Measurements from ENCODE around the gene MRPL10. TPM values are rescaled to one million over a fixed set of nuclear protein-coding genes. Genes with fewer than 3 reads are reported as not detected.
A peak's percentile ranks its signal among the peaks of the same experiment; 100 is the strongest.

Gene MRPL10
- total RNA-seq, 1 experiment from 2014 or later: 67.2 TPM

DNA sequence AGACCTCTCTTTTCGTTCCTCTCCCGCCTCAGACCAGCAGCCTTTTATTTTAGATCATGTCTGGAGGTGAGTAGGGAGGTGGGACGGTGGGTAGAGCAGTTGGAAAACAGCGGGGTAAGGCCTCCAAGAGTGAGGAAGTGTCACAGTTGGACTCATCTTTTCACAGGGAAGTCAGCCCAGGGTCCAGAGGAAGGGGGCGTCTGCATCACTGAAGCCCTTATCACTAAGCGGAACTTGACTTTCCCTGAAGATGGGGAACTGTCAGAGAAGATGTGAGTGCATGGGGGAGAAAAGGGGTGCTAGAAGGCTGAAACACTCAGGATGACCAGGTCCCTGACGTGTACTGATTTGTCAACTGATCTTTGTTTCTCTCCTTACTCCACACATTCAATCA, 590 bp upstream of the MRPL10 start:
- Histone ChIP-seq H2AK5ac (ENCODE audit: insufficient read length, low read length) (no peak overlapping the region), H2BK12ac (ENCODE audit: insufficient read length, low read depth, low read length) (no peak overlapping the region), H3K23ac (ENCODE audit: insufficient read length, low read depth, low read length) (no peak overlapping the region), H3K27me3 (ENCODE audit: insufficient read depth, low read length) (no peaks in the 10 kb centered on the region), H4K20me1 (ENCODE audit: control insufficient read depth, insufficient read depth, insufficient read length) (no peaks in the 10 kb centered on the region), H2BK120ac (ENCODE audit: low read depth, low read length, poor library complexity, severe bottlenecking) (no peak overlapping the region), H3K4me2 (ENCODE audit: insufficient read depth, insufficient read length, low read length) (peak overlapping the region; percentile 81), H2AFZ (ENCODE audit: low read length) (no peak overlapping the region), H3K14ac (ENCODE audit: insufficient read depth, low read length) (no peak overlapping the region), H4K8ac (replicated peaks; ENCODE audit: insufficient read length, low read depth, low read length) (no peak overlapping the region), H3K27ac (ENCODE audit: insufficient read length, low read depth, low read length) (no peak overlapping the region), H3K9ac (ENCODE audit: extremely low read depth, insufficient read length, low read length) (no peak overlapping the region), H3K18ac (ENCODE audit: insufficient read length, low read depth, low read length) (no peak overlapping the region), H4K91ac (ENCODE audit: insufficient read length, low read depth, low read length) (no peak overlapping the region), H3T11ph (ENCODE audit: low read length) (no peak overlapping the region), H3K56ac (ENCODE audit: insufficient read length, low read depth, low read length) (no peak overlapping the region), H3K4ac (ENCODE audit: low read depth, low read length) (no peak overlapping the region), H4K5ac (ENCODE audit: insufficient read length, low read depth, low read length) (no peak overlapping the region), H2BK5ac (ENCODE audit: insufficient read length, low read length) (no peak overlapping the region), H3K4me1 (ENCODE audit: insufficient read depth, low read length) (no peaks in the 10 kb centered on the region), H3K23me2 (ENCODE audit: insufficient read length, low read depth, low read length, poor library complexity, severe bottlenecking) (peaks cover 10% of the 10 kb centered on the region), H3K79me2 (ENCODE audit: insufficient read depth, low read length) (no peaks in the 10 kb centered on the region), H2BK15ac (ENCODE audit: low read depth, low read length) (no peak overlapping the region), H3K9me3 (ENCODE audit: control insufficient read depth, low read depth, low read length) (no peaks in the 10 kb centered on the region), H2BK20ac (ENCODE audit: low read depth, low read length, poor library complexity, severe bottlenecking) (no peak overlapping the region), H3K79me1 (ENCODE audit: insufficient read depth, low read depth, low read length, poor library complexity, severe bottlenecking) (peaks cover 3% of the 10 kb centered on the region)
- peak overlapping the region in 1 of 3 experiments; percentile 55; a peak in 1 of 7 replicates for H3K27ac Mint-ChIP-seq
- peaks cover 8 to 26% (median 23%) of the 10 kb centered on the region in 3 experiments; a peak in 6 of 7 replicates for H3K36me3 Mint-ChIP-seq (ENCODE audit: insufficient read depth in 1 of 3, low read depth in 3 of 3)
- no peaks in the 10 kb centered on the region; a peak in 1 of 5 replicates for H3K9me3 Mint-ChIP-seq
- no CpG with 5 or more reads among the region's 7 CpGs for WGBS (ENCODE audit: extremely low coverage, insufficient read length, low lambda C conversion rate)
- no peak for DNase-seq
- H3K4me1 Mint-ChIP-seq: peaks cover 8 to 14% of the 10 kb centered on the region in 2 experiments
- peak overlapping the region; percentile 86 to 95 for H3K4me3 Mint-ChIP-seq
- TF ChIP-seq, protein P1, sequence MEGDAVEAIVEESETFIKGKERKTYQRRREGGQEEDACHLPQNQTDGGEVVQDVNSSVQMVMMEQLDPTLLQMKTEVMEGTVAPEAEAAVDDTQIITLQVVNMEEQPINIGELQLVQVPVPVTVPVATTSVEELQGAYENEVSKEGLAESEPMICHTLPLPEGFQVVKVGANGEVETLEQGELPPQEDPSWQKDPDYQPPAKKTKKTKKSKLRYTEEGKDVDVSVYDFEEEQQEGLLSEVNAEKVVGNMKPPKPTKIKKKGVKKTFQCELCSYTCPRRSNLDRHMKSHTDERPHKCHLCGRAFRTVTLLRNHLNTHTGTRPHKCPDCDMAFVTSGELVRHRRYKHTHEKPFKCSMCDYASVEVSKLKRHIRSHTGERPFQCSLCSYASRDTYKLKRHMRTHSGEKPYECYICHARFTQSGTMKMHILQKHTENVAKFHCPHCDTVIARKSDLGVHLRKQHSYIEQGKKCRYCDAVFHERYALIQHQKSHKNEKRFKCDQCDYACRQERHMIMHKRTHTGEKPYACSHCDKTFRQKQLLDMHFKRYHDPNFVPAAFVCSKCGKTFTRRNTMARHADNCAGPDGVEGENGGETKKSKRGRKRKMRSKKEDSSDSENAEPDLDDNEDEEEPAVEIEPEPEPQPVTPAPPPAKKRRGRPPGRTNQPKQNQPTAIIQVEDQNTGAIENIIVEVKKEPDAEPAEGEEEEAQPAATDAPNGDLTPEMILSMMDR (conservative IDR thresholded peaks at IDR 0.05): no peak
- H3K27me3 Mint-ChIP-seq (ENCODE audit: low read depth): peaks cover 2% of the 10 kb centered on the region; the same call in 1 of the 2 replicates

Data from H9 (cell line).